Activated CD4-positive, alpha-beta T cell treated with anti-CD3 and anti-CD28 coated beads, Interleukin-2, amount 50 U/mL, for 24 hours (primary cell): Measurements from ENCODE around the gene LINC01488.

Experiments
- DNase-seq, 2 donors: peaks; one replicate each; pipeline ENCODE4 v3.0.0-alpha.2; 2020; ENCODE audit warnings: low read depth in 1 of 2, low spot score in 1 of 2

LINC01488 gene

GRCh38 chr11:69542314-69543168, 61.1 kb downstream of the LINC01488 start:
- no peak for DNase-seq
